K562 (cell line): ENCODE results near the gene MZB1. TPM values are rescaled to one million over a fixed set of nuclear protein-coding genes. Genes with fewer than 3 reads are reported as not detected.
A peak's percentile ranks its signal among the peaks of the same experiment; 100 is the strongest.

Experiments used
- C11orf30 ChIP-seq: fragments of 450-650 bp; IDR thresholded peaks from 2 replicates; pipeline ENCODE4 v1.6.1; 2016; ENCODE audit warnings: low read depth, mild to moderate bottlenecking
- ETV5 ChIP-seq: sonication (generic); formaldehyde crosslinking; IDR thresholded peaks from 2 replicates; pipeline ENCODE4 v1.4.0; 2020; ENCODE audit warnings: low read depth, mild to moderate bottlenecking, missing genetic modification reagents
- FOS ChIP-seq: IDR thresholded peaks from 3 replicates; pipeline ENCODE4 v1.6.1; 2011; ENCODE audit not compliant: insufficient read length; ENCODE audit errors: extremely low read depth
- FOXM1 ChIP-seq, 2 experiments: fragments of 450-650 bp in 1 of 2; sonication (generic) in 1 of 2; formaldehyde crosslinking in 1 of 2; IDR thresholded peaks; 2 replicates each; pipeline versions ENCODE4 v1.6.1 to v1.9.0; 2017 to 2022; ENCODE audit warnings: low read depth in 2 of 2, mild to moderate bottlenecking in 2 of 2, missing genetic modification reagents in 1 of 2, moderate library complexity in 1 of 2
- GABPA ChIP-seq: fragments of 200-800 bp; sonication (Bioruptor generic); conservative IDR thresholded peaks from 2 replicates; pipeline ENCODE4 v1.6.1; 2016; ENCODE audit warnings: low read depth, missing genetic modification characterization, missing compliant biosample characterization
- HDAC2 ChIP-seq: fragments of 450-650 bp; IDR thresholded peaks from 2 replicates; pipeline ENCODE4 v1.6.1; 2016; ENCODE audit warnings: mild to moderate bottlenecking
- MAFK ChIP-seq: IDR thresholded peaks from 2 replicates; pipeline ENCODE4 v1.6.1; 2011; ENCODE audit warnings: low read length, improper control_type of control experiment
- MYC ChIP-seq, 2 experiments: fragments of 250-450 bp in 1 of 2; sonication (Bioruptor Pico) in 1 of 2; IDR thresholded peaks; 2 replicates each; pipeline versions ENCODE4 v1.5.1 to v1.6.1; 2012 to 2021; ENCODE audit warnings: low read depth in 2 of 2, borderline replicate concordance in 1 of 2, improper control_type of control experiment in 1 of 2, low read length in 1 of 2, mild to moderate bottlenecking in 1 of 2, moderate library complexity in 1 of 2
- NFYB ChIP-seq: IDR thresholded peaks from 2 replicates; pipeline ENCODE4 v1.6.1; 2011; ENCODE audit warnings: mild to moderate bottlenecking, moderate library complexity; ENCODE audit not compliant: insufficient read length; ENCODE audit errors: extremely low read depth
- NONO ChIP-seq, 2 experiments: fragments of 200-400 bp in 1 of 2; fragments of 450-650 bp in 1 of 2; formaldehyde crosslinking in 1 of 2; IDR thresholded peaks; 2 replicates each; pipeline ENCODE4 v1.6.1; 2017; ENCODE audit warnings: low read depth in 2 of 2, mild to moderate bottlenecking in 2 of 2, moderate library complexity in 2 of 2, low read length in 1 of 2
- NR2F6 ChIP-seq: fragments of 450-650 bp; formaldehyde crosslinking; IDR thresholded peaks from 2 replicates; pipeline ENCODE4 v1.4.0; 2020; ENCODE audit warnings: mild to moderate bottlenecking
- PTTG1 ChIP-seq: fragments of 450-650 bp; IDR thresholded peaks from 2 replicates; pipeline ENCODE4 v1.6.1; 2016; ENCODE audit warnings: low read depth, mild to moderate bottlenecking, missing genetic modification characterization, missing compliant biosample characterization
- PURB ChIP-seq: sonication (generic); formaldehyde crosslinking; IDR thresholded peaks from 2 replicates; pipeline ENCODE4 v1.9.0; 2021; ENCODE audit warnings: low read depth, mild to moderate bottlenecking, missing genetic modification reagents
- RBM15 ChIP-seq: fragments of 200-400 bp; formaldehyde crosslinking; IDR thresholded peaks from 2 replicates; pipeline ENCODE4 v1.6.1; 2018; ENCODE audit warnings: mild to moderate bottlenecking, low read length, moderate library complexity; ENCODE audit not compliant: insufficient read depth
- SMARCE1 ChIP-seq: fragments of 450-650 bp; IDR thresholded peaks from 2 replicates; pipeline ENCODE4 v1.7.1; 2016; ENCODE audit warnings: mild to moderate bottlenecking
- TCF3 ChIP-seq: sonication (generic); formaldehyde crosslinking; IDR thresholded peaks from 2 replicates; pipeline ENCODE4 v1.4.0; 2020; ENCODE audit warnings: mild to moderate bottlenecking, missing genetic modification reagents
- TRIM28 ChIP-seq: fragments of 450-650 bp; IDR thresholded peaks from 2 replicates; pipeline ENCODE4 v1.6.1; 2017
- ZBTB17 ChIP-seq: fragments of 450-650 bp; formaldehyde crosslinking; IDR thresholded peaks from 2 replicates; pipeline ENCODE4 v1.4.0; 2020; ENCODE audit warnings: mild to moderate bottlenecking
- polyA plus RNA-seq, 8 experiments: library from polyadenylated mRNA; depleted of rRNA in 4 of 8; stranded (reverse) in 5 of 8; unstranded in 3 of 8; fragments of >200 nt; fragmentation: Nextera tagmentation in 2 of 8; fragmentation: Illumina TruSeq in 1 of 8; extraction: Ambion mirVana in 2 of 8; extraction: Trizol in 1 of 8; gene quantifications; 2 replicates each; pipeline versions ENCODE4 v1.2.1 to v1.2.3, GENCODE V29; 2011 to 2014; ENCODE audit warnings: inconsistent platforms in 1 of 8, missing spikeins in 1 of 8
- total RNA-seq, 7 experiments: library from RNA; depleted of rRNA in 6 of 7; stranded (reverse); fragments of >200 nt in 6 of 7; fragmentation: Illumina TruSeq in 2 of 7; extraction: Trizol in 2 of 7; gene quantifications; 2 replicates each; pipeline versions ENCODE4 v1.2.1 to v1.2.3, GENCODE V29; 2011 to 2021; ENCODE audit warnings: low replicate concordance in 1 of 7
- TF ChIP-seq, protein P1 (sequence below): sonication (generic); formaldehyde crosslinking; IDR thresholded peaks from 2 replicates; pipeline ENCODE4 v1.8.0; 2023; ENCODE audit warnings: mild to moderate bottlenecking, missing genetic modification reagents
- TF ChIP-seq, protein P2 (sequence below): fragments of 450-650 bp; formaldehyde crosslinking; IDR thresholded peaks from 2 replicates; pipeline ENCODE4 v1.4.0; 2020; ENCODE audit warnings: mild to moderate bottlenecking, moderate library complexity
- TF ChIP-seq, protein P3 (sequence below): fragments of 450-650 bp; formaldehyde crosslinking; IDR thresholded peaks from 2 replicates; pipeline ENCODE4 v1.4.0; 2022; ENCODE audit warnings: missing genetic modification characterization
- TF ChIP-seq, protein P4 (sequence below): fragments of 250-450 bp; sonication (Bioruptor Pico); IDR thresholded peaks from 2 replicates; pipeline ENCODE4 v1.4.0; 2020; ENCODE audit warnings: mild to moderate bottlenecking, moderate library complexity

The MZB1 gene
- total and polyA plus RNA-seq, 9 of the 15 experiments (the other 6 are each of a cell fraction or from before 2014, with no cell fraction given) = 0.13 to 0.31 TPM; not detected in 7

DNA sequence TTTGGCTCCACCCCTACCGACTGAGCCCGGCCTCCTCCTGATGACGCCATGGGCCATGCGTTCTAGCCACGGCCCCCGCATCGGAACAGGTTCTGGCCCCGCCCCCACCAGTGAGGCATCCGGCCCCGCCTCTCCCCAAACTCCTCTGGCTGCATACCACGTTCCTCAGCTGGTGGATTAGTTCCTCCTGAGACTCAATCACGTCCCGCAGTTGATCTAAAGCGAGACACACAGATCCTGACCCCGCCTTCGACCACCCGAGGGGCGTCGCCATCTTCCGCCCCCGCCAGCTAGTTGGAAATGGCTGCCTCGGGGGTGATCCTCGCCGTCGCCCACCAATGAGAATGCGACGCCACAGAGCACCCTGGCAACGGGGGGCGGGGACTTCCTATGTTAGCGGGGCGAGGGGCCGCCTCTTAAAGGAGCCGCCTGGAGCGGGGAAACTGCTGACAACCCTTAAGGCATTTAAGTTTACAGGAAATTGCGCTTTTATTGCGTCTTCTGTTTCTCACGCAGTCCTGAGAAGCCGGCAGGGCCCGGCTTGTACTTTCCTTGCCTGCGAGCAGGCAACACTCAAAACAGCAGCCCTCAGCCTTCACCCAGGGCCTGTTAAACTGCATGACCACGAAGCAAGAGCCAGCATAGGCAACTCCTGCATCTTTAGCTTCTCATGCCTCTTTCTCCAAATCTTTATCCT is 14.2 kb upstream of the MZB1 start, which contains the start of gene SPATA24 (continued):
- TF ChIP-seq FOXM1 (IDR thresholded peaks at IDR 0.05; ENCODE audit: low read depth) (peak; percentile 43; the same call in 1 of the 2 replicates), FOXM1 (CRISPR knock-in tag; IDR thresholded peaks at IDR 0.05; ENCODE audit: low read depth) (no peak), PTTG1 (tag) (no peak), TCF3 (CRISPR knock-in tag) (0 out of 2 replicates have a peak, but pooled peaks have one; percentile 2), GABPA (tag) (peak; percentile 77), PURB (no peak), RBM15 (no peak), NFYB (peak; percentile 74), NR2F6 (CRISPR knock-in tag) (no peak), C11orf30 (peak; percentile 63), NONO (IDR thresholded peaks at IDR 0.05; ENCODE audit: low read depth in 2 of 2, low read length in 1 of 2) (0 out of 4 replicates have a peak, but pooled peaks of 1 of the 2 experiments have one; percentile 43), ETV5 (CRISPR knock-in tag) (peak; percentile 76; the same call in 1 of the 2 replicates), HDAC2 (peak; percentile 94), MYC (IDR thresholded peaks at IDR 0.05; ENCODE audit: low read depth, low read length) (peak; percentile 92), MYC (CRISPR knock-in tag; IDR thresholded peaks at IDR 0.05; ENCODE audit: borderline replicate concordance, low read depth) (0 out of 2 replicates have a peak, but pooled peaks have one; percentile 48), ZBTB17 (CRISPR knock-in tag) (peak; percentile 36; the same call in 1 of the 2 replicates), FOS (peak; percentile 19), TRIM28 (0 out of 2 replicates have a peak, but pooled peaks have one; percentile 40), SMARCE1 (no peak), MAFK (0 out of 2 replicates have a peak, but pooled peaks have one; percentile 5)
- TF ChIP-seq, protein P1, sequence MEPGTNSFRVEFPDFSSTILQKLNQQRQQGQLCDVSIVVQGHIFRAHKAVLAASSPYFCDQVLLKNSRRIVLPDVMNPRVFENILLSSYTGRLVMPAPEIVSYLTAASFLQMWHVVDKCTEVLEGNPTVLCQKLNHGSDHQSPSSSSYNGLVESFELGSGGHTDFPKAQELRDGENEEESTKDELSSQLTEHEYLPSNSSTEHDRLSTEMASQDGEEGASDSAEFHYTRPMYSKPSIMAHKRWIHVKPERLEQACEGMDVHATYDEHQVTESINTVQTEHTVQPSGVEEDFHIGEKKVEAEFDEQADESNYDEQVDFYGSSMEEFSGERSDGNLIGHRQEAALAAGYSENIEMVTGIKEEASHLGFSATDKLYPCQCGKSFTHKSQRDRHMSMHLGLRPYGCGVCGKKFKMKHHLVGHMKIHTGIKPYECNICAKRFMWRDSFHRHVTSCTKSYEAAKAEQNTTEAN (CRISPR knock-in tag) = peak; percentile 46; the same call in 1 of the 2 replicates
- TF ChIP-seq, protein P2, sequence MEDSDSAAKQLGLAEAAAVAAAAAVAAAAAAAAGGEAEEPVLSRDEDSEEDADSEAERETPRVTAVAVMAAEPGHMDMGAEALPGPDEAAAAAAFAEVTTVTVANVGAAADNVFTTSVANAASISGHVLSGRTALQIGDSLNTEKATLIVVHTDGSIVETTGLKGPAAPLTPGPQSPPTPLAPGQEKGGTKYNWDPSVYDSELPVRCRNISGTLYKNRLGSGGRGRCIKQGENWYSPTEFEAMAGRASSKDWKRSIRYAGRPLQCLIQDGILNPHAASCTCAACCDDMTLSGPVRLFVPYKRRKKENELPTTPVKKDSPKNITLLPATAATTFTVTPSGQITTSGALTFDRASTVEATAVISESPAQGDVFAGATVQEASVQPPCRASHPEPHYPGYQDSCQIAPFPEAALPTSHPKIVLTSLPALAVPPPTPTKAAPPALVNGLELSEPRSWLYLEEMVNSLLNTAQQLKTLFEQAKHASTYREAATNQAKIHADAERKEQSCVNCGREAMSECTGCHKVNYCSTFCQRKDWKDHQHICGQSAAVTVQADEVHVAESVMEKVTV = no peak
- TF ChIP-seq, protein P3, sequence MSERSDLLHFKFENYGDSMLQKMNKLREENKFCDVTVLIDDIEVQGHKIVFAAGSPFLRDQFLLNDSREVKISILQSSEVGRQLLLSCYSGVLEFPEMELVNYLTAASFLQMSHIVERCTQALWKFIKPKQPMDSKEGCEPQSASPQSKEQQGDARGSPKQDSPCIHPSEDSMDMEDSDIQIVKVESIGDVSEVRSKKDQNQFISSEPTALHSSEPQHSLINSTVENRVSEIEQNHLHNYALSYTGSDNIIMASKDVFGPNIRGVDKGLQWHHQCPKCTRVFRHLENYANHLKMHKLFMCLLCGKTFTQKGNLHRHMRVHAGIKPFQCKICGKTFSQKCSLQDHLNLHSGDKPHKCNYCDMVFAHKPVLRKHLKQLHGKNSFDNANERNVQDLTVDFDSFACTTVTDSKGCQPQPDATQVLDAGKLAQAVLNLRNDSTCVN = no peak
- TF ChIP-seq, protein P4, sequence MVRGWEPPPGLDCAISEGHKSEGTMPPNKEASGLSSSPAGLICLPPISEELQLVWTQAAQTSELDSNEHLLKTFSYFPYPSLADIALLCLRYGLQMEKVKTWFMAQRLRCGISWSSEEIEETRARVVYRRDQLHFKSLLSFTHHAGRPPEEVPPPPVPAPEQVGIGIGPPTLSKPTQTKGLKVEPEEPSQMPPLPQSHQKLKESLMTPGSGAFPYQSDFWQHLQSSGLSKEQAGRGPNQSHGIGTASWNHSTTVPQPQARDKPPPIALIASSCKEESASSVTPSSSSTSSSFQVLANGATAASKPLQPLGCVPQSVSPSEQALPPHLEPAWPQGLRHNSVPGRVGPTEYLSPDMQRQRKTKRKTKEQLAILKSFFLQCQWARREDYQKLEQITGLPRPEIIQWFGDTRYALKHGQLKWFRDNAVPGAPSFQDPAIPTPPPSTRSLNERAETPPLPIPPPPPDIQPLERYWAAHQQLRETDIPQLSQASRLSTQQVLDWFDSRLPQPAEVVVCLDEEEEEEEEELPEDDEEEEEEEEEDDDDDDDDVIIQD = 0 out of 2 replicates have a peak, but pooled peaks have one; percentile 26
